Suprapubic skin (tissue), 4 donors: Measurements from ENCODE around the gene ADCY4.

Experiments
- CTCF ChIP-seq, 2 donors: fragments of 200-600 bp in 1 of 2; fragments of 450-650 bp in 1 of 2; sonication (generic) in 1 of 2; IDR thresholded peaks; one replicate each; pipeline ENCODE4 v1.5.1; 2016 to 2019; ENCODE audit warnings: antibody characterized with exemption in 2 of 2, mild to moderate bottlenecking in 1 of 2, moderate library complexity in 1 of 2
- EP300 ChIP-seq: sonication (generic); formaldehyde crosslinking; IDR thresholded peaks from one replicate; pipeline ENCODE4 v1.6.1; 2017; ENCODE audit warnings: antibody characterized with exemption
- POLR2AphosphoS5 ChIP-seq, 3 donors: sonication (generic); formaldehyde crosslinking; IDR thresholded peaks; one replicate each; pipeline ENCODE4 v1.6.1; 2017; ENCODE audit warnings: antibody characterized with exemption in 3 of 3

- TF ChIP-seq CTCF (IDR thresholded peaks at IDR 0.05): no peak
- TF ChIP-seq POLR2AphosphoS5 (IDR thresholded peaks at IDR 0.05): no peak
- no peak for TF ChIP-seq EP300
These were observed 27.5 kb upstream of the ADCY4 start for GRCh38 chr14:24362241-24362960.
